HG03175 (cell line): ENCODE data around the gene ZNF429.
"Not testable (repeated sequence)": the region's sequence is repeated elsewhere in the genome, so short reads cannot be mapped to it uniquely, and the experiment has no call there.

Experiments used
- ATAC-seq: cut with Tn5 transposase; IDR thresholded peaks from one replicate; pipeline ENCODE4 v1.9.1; 2021; ENCODE audit warnings: mild to moderate bottlenecking, moderate library complexity; ENCODE audit not compliant: unreplicated experiment

The ZNF429 gene

DNA sequence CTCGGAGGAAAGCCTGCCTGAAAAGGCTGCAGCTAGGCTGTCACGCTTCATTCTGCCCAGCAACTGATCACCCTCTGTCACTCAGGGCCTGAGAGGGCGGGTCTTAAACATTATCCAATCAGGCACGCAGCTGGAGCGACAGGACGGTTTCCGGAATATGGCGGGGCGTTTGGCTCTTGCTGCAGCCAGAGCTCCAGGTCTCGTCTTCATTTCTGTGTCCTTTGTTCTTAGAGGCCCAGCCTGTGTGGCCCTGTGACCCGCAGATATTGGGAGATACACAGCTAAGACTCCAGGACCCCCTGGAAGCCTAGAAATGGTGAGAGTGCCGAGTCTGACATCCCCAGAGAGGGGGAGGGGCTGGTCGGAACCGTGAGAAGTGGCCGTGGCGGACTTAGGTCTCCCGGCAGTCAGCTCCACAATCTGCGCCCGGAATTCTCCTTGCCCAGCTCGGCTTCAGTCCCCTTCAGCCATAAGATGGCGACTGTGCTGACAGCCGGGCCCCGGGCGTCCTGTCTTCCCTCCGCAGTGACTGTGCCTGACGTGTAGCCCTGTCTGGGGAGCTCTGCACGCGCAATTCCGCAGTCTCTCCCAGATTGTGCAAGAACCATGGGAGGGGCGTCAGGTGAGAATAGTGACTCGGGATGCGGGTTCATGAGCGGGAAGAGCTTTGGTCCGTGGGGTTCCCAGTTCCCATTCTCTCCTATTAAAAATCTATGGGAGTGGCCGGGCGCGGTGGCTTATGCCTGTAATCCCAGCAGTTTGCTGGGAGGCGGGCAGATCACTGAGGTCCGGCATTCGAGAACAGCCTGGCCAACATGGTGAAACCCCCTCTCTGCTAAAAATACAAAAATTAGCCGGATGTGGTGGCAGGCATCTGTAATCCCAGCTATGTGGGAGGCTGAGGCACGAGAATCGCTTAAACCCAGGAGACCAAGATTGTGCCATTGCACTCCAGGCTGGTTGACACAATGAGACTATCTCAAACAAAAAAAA is at the start of gene ZNF429:
TSS of gene ZNF429 (plus strand) at position 144 of the 993 bp plus-strand sequence. CDS start at position 314, 170 bp downstream.
- peak; percentile 99 for ATAC-seq

DNA sequence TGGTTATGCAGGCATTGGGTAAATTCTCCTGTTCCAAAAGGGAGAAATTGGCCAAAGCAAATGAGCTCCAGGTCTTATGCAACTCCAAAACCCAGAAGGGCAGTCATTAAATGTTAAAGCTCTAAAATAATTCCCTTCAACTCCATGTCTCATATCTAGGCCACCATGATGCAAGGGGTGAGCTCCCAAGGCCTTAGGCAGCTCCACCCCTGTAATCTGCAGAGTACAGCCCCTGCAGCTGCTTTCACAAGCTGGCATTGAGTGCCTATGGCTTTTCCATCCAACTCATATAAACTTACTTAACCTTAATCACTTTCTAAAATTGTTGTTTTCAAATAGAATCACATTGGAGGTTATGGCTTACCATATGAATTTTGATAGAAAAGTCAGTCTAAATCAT is 44.7 kb upstream of the ZNF429 start:
- no peak for ATAC-seq

- no peak for ATAC-seq
Measured at GRCh38 chr19:21462540-21462939, 42.9 kb upstream of the ZNF429 start.

GRCh38 chr19:21463449-21464105 is 41.8 kb upstream of the ZNF429 start:
- ATAC-seq, result no peak

- no peak for ATAC-seq
Measured at GRCh38 chr19:21466627-21467026, 38.8 kb upstream of the ZNF429 start.

DNA sequence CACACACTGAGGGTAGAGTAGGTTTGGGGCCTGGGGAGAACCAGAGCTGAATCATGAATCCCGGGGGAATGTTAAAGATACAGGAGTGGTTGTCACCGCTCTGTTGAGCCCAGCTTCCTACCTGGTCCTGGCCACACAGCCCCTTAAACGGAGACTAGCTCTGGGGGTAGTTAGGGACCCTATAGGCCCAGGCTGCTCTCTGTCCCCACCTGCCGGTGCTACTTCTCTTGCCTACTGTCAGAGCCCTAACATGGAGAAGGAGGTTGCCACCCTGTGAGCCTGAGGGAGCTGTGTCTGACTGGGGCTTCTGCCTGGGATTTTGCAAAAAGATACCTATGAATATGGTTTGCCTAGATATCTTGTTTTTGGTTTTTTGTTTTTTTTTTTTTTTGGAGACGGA is 36.6 kb upstream of the ZNF429 start:
- no peak for ATAC-seq

DNA sequence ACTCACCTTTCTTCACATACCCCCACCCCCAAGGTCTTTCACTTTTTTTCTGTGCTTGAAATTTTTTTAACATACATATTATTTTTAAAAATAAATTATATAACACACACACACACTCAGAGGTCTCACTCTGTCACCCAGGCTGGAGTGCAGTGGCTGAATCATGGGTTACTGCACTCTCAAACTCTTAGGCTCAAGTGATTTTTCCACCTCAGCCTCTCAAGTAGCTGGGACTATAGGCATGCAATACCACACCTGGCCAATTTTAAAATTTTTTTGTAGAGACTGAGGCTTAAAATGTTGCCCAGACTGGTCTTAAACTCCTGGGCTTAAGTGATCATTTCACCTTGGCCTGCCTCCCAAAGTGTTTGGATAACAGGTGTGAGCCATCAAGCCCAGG is 32.9 kb upstream of the ZNF429 start:
- ATAC-seq, result no peak

GRCh38 chr19:21474671-21475181 is 30.7 kb upstream of the ZNF429 start:
- no peak for ATAC-seq

DNA sequence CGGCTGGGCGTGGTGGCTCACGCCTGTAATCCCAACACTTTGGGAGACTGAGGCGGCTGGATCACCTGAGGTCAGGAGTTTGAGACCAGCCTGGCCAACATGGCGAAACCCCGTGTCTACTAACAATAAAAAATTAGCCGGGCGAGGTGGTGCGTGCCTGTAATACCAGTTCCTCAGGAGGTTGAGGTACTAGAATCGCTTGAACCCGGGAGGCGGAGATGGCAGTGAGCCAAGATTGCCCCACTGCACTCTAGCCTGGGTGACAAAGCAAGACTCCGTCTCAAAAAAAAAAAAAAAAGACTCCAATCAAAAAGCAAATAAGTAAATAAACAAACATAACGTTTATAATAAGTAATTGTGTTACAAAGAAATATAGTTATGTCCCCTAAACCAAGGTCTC is 23.0 kb upstream of the ZNF429 start:
- ATAC-seq, result not testable (repeated sequence)

GRCh38 chr19:21482863-21483276 is 22.5 kb upstream of the ZNF429 start:
- ATAC-seq, result no peak

DNA sequence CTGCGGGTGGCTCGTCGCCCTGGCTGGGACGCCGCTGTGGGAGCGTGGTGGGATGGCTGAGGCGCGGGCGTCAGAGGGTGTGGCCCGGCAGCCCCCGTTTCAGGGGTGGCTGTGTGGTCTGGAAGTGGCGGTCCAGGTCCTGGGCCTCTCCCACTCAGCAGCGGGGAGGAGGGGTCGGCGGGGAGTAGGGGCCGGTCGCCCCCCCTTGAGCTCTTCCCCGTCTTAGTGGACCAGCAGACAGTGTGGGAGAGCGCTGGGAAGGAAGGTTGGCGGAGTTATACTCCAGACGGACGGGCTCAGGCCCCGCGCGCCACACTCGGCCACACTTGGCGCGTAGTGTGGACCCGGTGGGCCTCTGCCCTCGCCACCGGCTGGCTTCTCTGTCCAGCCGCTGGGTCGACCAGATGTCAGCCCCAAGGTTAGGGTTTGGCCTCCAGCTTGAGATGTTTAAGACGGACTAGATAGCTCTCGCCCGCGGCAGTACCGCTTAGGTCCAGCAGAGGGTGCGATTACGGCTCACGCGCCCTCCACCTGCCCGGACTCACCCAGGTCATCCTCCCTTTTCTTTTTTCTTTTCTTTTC is 21.7 kb upstream of the ZNF429 start:
- no peak for ATAC-seq

- no peak for ATAC-seq
Measured at GRCh38 chr19:21484631-21485030, 20.8 kb upstream of the ZNF429 start.

DNA sequence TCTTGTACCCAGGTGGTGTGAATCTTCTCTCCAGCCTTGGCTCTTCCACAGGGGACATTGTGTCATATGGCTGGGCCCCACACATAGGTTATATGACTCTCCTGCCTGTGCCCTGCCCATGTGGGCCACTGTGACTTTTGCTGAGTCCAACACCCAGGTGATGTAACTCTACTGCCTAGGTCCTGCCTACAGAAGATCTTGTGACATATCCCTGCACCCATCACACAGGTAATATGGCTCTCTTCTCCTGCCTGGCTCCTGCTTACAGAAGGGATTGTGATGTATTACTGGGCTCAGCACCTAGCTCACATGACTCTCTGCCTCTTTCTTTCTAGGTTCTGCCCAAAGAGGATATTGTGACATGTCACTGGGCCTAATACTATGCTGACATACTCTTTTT is 19.5 kb upstream of the ZNF429 start:
- ATAC-seq, result no peak

DNA sequence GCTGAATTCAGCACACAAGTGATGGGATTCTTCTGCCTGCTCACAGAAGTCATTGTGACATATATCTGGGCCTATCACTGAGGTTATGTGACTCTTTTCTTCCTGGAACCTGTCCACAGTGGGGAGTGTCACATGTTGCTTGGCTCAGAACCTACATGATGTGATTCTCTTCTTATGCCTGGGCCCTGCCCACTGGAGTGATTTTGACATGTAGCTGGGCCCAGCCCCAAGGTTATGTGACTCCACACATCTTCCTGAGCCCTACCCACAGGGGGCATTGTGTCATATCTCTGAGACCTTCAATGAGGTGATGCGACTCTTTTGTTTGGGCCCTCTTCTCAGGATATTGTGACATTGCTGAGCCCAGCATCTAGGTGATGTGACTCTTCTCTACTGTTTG is 17.4 kb upstream of the ZNF429 start:
- ATAC-seq, result no peak

- ATAC-seq, result no peak
Measured at GRCh38 chr19:21491146-21491545, 14.3 kb upstream of the ZNF429 start.

DNA sequence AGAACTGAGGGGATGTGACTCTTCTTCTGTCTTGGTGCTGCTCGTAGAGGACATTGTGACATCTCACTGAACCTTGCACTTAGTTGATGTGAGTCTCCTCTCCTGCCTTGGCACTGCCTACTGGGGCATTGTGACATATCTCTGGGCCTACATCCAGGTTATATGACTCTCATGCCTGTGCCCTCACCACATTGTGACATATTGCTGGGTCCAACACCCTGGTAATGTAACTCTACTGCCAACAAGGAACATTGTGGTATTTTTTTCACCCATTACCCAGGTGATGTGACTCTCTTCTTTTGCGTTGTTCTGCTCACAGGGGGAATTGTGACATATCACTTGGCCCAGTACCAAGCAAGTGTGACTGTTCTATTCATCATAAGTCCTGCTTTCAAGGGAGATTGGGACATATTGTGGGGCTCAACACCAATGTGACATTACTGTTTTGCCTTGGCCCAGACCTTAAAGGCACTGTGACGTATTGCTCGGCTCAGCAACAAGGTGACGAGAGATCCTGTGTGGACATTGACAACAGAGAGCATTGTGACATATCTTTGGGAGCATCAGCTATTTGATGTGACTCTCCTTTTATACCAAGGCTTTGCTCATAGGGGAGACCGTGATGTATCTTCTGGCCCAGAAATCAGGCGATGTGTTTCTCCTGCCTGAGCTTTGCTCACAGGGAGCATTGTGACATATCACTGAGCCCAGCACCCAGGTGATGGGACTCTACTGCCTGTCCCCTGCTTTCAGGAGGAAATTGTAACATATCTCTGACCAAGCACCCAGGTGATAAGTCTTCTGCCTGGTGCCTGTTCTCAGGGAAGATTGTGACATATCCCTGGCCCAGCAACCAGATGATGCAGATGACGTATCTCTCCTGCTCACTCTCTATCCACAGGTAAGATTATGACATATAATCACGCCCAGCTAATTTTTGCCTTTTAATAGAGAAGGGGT is 12.2 kb upstream of the ZNF429 start:
- no peak for ATAC-seq

- no peak for ATAC-seq
Measured at GRCh38 chr19:21496876-21497275, 8.5 kb upstream of the ZNF429 start.

GRCh38 chr19:21498651-21499050 is 6.8 kb upstream of the ZNF429 start:
- no peak for ATAC-seq

GRCh38 chr19:21508198-21508597 is 2.8 kb downstream of the ZNF429 start:
- no peak for ATAC-seq

GRCh38 chr19:21511058-21511457 is 5.7 kb downstream of the ZNF429 start:
- not testable (repeated sequence) for ATAC-seq
